Skin of body (tissue), 2 donors: Measurements from ENCODE around the gene TXNRD3. TPM values are rescaled to one million over a fixed set of nuclear protein-coding genes. Genes with fewer than 3 reads are reported as not detected.

Source experiments
- small RNA-seq: library from RNA; depleted of rRNA; stranded (forward); fragments of <200 nt; gene quantifications from one replicate; pipeline ENCODE3, GENCODE V24; 2014; ENCODE audit warnings: low replicate concordance
- total RNA-seq: library from RNA; depleted of rRNA; stranded (reverse); fragments of >200 nt; gene quantifications from one replicate; pipeline ENCODE4 v1.2.3, GENCODE V29; 2014

Gene TXNRD3
- total RNA-seq, 1 donor from 2014 or later = 13.6 TPM

Small RNA genes within 50 kb of the gene (small RNA-seq; reads per million reads assigned to genes)
- not detected for gene RNA5SP138

Other genes with a start within 250 kb of the TXNRD3 start
- 20.7 TPM for gene ZXDC, start 179.2 kb downstream of the TXNRD3 start, total RNA-seq
- not detected for gene UROC1, start 137.4 kb downstream of the TXNRD3 start, total RNA-seq
- gene CHST13, start 131.0 kb downstream of the TXNRD3 start, total RNA-seq = 0.20 TPM
- not detected for gene C3orf22, start 96.2 kb downstream of the TXNRD3 start, total RNA-seq
- 8.8 TPM for gene CHCHD6, start 49.1 kb upstream of the TXNRD3 start, total RNA-seq